Endothelial cell of umbilical vein (primary cell): ENCODE results near the gene MGME1.

Experiments
- EZH2 ChIP-seq: IDR thresholded peaks from 2 replicates; pipeline ENCODE4 v1.6.1; 2012; ENCODE audit warnings: borderline replicate concordance, low read depth, mild to moderate bottlenecking, moderate library complexity, low read length, inconsistent platforms; ENCODE audit not compliant: severe bottlenecking
- GATA2 ChIP-seq: IDR thresholded peaks from 2 replicates; pipeline ENCODE4 v1.7.0; 2011; ENCODE audit warnings: low read depth, mild to moderate bottlenecking, moderate library complexity, mixed read lengths, low read length; ENCODE audit not compliant: insufficient read length, insufficient read depth
- POLR2A ChIP-seq: IDR thresholded peaks from 2 replicates; pipeline ENCODE4 v1.6.1; 2012; ENCODE audit warnings: low read depth, mild to moderate bottlenecking, control low read depth, low read length
- POLR2AphosphoS5 ChIP-seq: IDR thresholded peaks from 2 replicates; pipeline ENCODE4 v1.6.1; 2012; ENCODE audit warnings: low read depth, mild to moderate bottlenecking, control low read depth, low read length, moderate library complexity; ENCODE audit not compliant: insufficient read depth
- TF ChIP-seq, protein P1 (sequence below), 2 donors: IDR thresholded peaks; 1 replicate in 1 of 2; 2 replicates in 1 of 2; pipeline ENCODE4 v1.5.1; 2011; ENCODE audit warnings: low read length in 2 of 2, mild to moderate bottlenecking in 2 of 2, moderate library complexity in 2 of 2, control low read depth in 1 of 2, inconsistent platforms in 1 of 2, low read depth in 1 of 2; ENCODE audit not compliant: insufficient read depth in 1 of 2; ENCODE audit errors: extremely low read depth in 1 of 2
- TF ChIP-seq, protein P2 (sequence below): IDR thresholded peaks from 2 replicates; pipeline ENCODE4 v1.6.1; 2011; ENCODE audit not compliant: insufficient read depth, insufficient read length

DNA sequence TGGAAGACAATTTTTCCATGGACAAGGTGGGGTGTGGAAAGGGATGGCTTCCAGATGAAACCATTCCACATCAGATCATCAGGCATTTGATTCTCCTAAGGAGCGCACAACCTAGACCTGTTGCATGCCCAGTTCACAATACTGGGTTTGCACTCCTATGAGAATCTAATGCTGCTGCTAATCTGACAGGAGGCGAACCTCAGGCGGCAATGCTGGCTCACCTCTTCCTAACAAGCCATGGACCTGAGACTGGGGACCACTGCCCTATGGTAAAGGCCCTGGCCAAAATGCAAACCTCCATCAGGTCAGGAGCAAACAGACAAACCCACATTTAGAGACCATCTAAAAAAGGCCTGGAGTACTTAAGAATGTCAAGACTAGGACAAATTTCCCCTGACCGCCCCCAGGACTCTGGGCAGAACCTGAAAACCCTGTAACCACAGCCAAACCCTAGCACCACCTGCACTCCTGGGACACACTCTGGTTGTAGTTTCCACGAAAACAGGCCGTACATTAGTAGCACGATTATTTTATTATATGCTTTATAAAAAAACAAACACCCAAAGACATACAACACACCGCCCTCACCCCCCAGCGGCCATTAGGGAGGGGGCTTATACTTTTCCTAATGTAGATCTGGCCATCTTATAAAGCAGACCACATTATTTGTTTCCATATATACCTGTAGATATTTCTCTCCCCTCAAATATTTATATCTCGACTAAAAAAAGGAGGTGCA, 27.6 kb upstream of the MGME1 start:
- TF ChIP-seq POLR2A: peak; percentile 28
- no peak for TF ChIP-seq EZH2
- no peak for TF ChIP-seq POLR2AphosphoS5
- TF ChIP-seq, protein P1, sequence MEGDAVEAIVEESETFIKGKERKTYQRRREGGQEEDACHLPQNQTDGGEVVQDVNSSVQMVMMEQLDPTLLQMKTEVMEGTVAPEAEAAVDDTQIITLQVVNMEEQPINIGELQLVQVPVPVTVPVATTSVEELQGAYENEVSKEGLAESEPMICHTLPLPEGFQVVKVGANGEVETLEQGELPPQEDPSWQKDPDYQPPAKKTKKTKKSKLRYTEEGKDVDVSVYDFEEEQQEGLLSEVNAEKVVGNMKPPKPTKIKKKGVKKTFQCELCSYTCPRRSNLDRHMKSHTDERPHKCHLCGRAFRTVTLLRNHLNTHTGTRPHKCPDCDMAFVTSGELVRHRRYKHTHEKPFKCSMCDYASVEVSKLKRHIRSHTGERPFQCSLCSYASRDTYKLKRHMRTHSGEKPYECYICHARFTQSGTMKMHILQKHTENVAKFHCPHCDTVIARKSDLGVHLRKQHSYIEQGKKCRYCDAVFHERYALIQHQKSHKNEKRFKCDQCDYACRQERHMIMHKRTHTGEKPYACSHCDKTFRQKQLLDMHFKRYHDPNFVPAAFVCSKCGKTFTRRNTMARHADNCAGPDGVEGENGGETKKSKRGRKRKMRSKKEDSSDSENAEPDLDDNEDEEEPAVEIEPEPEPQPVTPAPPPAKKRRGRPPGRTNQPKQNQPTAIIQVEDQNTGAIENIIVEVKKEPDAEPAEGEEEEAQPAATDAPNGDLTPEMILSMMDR (IDR thresholded peaks at IDR 0.05; ENCODE audit: extremely low read depth in 1 of 2, insufficient read depth in 1 of 2, low read depth in 1 of 2, low read length in 2 of 2): no peak
- TF ChIP-seq GATA2: no peak
- TF ChIP-seq, protein P2, sequence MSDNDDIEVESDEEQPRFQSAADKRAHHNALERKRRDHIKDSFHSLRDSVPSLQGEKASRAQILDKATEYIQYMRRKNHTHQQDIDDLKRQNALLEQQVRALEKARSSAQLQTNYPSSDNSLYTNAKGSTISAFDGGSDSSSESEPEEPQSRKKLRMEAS: no peak
